NB4 (cell line): ENCODE data around the gene ADCY2.

Experiments used
- DNase-seq: peaks from one replicate; pipeline ENCODE4 v3.0.0; 2010; ENCODE audit warnings: low read depth
- H3K4me3 ChIP-seq: one replicate; pipeline ENCODE4 v1.5.1; 2011; ENCODE audit warnings: mild to moderate bottlenecking, low read depth, low read length, moderate library complexity
- MYC ChIP-seq: IDR thresholded peaks from 2 replicates; pipeline ENCODE4 v1.6.1; 2011; ENCODE audit warnings: low read depth, low read length
- POLR2A ChIP-seq: IDR thresholded peaks from 2 replicates; pipeline ENCODE4 v1.6.1; 2011; ENCODE audit warnings: mild to moderate bottlenecking; ENCODE audit not compliant: insufficient read length; ENCODE audit errors: extremely low read depth
- TF ChIP-seq, protein P1 (sequence below): IDR thresholded peaks from 2 replicates; pipeline ENCODE4 v1.6.1; 2011; ENCODE audit warnings: low read depth, low read length
- TF ChIP-seq, protein P2 (sequence below): IDR thresholded peaks from one replicate; pipeline ENCODE4 v1.5.1; 2012; ENCODE audit warnings: low read depth, low read length

The ADCY2 gene

DNA sequence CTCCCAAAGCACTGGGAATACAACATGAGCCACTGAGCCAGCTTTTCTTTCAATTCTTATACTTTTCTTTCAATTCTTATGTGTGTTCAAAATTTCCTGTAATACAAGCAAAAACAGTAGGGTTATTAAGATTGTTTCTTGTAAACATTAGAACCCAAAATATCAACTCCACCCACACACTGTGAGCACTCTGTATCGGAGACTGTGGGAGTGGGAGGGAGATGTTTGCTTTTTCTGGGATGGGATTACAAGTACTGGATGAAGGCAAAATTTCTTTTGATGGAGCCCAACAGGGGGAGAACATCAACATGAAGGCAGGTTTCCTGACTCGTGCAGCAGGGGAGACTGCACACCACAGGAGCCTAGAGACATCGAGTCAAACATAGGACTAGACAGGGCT is 459.7 kb downstream of the ADCY2 start:
- H3K4me3 ChIP-seq = no peak overlapping the region
- TF ChIP-seq POLR2A = no peak
- TF ChIP-seq, protein P1, sequence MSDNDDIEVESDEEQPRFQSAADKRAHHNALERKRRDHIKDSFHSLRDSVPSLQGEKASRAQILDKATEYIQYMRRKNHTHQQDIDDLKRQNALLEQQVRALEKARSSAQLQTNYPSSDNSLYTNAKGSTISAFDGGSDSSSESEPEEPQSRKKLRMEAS = no peak
- TF ChIP-seq, protein P2, sequence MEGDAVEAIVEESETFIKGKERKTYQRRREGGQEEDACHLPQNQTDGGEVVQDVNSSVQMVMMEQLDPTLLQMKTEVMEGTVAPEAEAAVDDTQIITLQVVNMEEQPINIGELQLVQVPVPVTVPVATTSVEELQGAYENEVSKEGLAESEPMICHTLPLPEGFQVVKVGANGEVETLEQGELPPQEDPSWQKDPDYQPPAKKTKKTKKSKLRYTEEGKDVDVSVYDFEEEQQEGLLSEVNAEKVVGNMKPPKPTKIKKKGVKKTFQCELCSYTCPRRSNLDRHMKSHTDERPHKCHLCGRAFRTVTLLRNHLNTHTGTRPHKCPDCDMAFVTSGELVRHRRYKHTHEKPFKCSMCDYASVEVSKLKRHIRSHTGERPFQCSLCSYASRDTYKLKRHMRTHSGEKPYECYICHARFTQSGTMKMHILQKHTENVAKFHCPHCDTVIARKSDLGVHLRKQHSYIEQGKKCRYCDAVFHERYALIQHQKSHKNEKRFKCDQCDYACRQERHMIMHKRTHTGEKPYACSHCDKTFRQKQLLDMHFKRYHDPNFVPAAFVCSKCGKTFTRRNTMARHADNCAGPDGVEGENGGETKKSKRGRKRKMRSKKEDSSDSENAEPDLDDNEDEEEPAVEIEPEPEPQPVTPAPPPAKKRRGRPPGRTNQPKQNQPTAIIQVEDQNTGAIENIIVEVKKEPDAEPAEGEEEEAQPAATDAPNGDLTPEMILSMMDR = no peak
- no peak for TF ChIP-seq MYC
- no peak for DNase-seq

DNA sequence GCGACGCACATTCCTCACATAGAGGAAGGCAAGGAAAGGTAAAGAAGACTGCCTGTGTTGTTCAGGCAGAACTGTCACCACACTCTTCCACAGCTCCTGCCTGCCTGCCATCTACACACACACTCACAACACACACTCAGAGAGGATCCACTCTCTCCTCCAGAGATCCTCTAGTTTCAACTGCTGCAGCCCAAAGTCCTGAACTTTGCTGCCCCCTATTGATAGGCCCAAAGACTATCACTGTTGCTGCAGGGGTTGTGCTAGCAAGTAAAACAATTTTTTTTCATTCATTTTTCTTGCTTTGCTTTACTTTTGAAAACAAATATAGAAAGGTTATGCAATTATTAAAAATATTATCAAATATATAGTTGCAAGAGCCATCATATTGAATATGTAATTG is 460.9 kb downstream of the ADCY2 start:
- TF ChIP-seq, protein P2 = peak; percentile 95
- TF ChIP-seq MYC = no peak
- no peak overlapping the region for H3K4me3 ChIP-seq
- peak; percentile 78 for DNase-seq

DNA sequence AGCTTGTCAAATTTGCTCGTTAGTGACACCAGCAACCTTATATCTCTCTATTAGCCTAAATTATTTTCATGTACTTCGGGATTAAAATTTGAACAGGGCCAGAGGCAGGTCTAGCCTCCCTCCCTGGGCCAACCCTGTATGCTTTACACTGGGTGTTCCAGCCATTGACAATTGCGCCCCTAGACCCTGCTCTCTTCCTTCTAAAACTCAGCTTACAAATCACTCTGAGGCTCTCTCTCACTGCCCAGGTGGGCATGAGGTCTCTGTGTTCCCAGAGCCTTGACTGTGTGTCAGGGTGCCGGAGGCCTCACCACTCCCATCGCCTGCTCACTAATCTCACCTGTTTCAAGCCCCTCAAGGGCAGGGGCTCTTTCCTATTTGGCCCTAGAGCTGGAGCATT is 461.4 kb downstream of the ADCY2 start:
- DNase-seq = no peak
- no peak for TF ChIP-seq MYC
- TF ChIP-seq, protein P1 = no peak
- TF ChIP-seq, protein P2 = no peak
- no peak for TF ChIP-seq POLR2A
- H3K4me3 ChIP-seq = no peak overlapping the region

DNA sequence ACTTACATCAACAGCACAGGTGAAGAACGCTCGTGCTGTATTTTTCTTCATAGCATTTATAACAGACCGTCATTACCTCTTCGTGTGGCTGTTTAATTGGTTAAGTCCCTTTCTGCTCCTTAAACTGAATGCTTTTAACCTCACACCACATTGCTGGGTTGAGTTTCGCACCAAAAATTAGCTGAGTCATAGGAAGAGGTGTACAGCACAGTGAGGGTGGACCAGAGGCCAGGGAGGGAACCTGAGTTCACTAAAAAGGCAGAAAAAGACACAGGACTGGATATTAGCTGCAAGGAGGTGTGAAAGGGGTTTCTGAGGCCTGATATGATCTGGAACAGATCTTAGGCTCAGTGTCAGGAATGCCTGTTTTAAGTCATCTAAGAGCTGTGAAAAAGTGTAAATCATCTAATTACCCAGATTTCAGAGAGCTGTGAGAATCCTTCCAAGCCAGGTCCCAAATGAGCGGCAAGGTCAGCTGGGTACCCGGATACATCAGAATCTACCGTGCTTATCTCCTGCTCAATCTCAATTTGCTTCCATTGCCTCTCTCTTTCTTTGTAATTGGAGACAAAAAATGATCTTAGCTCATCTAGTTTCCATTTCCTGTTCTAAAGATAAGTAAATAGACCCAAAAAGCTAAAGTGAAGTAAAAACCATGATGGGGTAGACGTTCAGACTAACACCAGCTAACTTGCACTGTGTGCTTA is 462.1 kb downstream of the ADCY2 start:
- TF ChIP-seq, protein P1 = no peak
- no peak for TF ChIP-seq POLR2A
- TF ChIP-seq, protein P2 = no peak
- H3K4me3 ChIP-seq = no peak overlapping the region
- DNase-seq = no peak

DNA sequence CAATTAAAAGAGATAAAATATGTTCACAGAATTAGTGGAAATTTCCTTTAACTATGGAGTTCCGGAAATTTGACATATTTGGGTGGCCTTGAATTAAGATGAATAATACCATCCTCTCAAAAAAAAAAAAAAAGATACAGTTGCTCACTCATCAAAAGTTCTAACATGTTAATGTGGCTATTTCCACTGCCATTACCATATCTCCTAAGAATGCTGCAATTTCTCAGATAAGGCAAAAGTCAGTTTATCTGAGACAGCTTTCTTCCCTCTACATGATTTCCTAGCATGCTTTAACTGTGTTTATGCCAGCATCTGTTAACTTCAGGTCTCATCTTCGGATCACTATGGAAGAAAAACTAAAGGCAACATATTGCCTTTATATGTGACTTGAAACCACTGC is 470.3 kb downstream of the ADCY2 start:
- TF ChIP-seq POLR2A = no peak
- TF ChIP-seq, protein P1 = no peak
- TF ChIP-seq, protein P2 = no peak
- TF ChIP-seq MYC = no peak
- DNase-seq = no peak
- peak overlapping the region; percentile 12 for H3K4me3 ChIP-seq

DNA sequence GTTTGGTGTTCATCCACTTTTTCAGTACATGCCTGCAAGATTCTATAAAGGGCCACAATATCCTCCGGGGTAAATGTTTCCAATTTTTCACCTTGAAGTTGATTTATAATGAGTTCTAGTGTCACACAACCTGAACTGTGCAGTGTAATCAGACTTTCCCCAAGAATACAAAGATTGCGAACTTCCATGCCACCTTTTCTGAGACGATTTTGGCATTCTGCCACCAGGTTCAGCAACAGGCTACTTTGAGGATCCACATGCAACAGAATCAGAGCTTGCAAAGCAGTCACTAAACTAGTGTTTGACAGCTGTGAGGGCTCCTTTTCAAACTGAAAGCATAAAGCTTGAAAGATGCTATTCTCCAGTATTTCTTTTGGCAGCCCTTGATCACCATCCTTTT is 471.3 kb downstream of the ADCY2 start:
- TF ChIP-seq, protein P2 = no peak
- TF ChIP-seq, protein P1 = no peak
- TF ChIP-seq MYC = no peak
- no peak for TF ChIP-seq POLR2A
- peak overlapping the region; percentile 95 for H3K4me3 ChIP-seq

More for the DNA sequence above, 471.3 kb downstream of the ADCY2 start:
- no peak for DNase-seq
